ENCODE data around the gene NCOR2.

The NCOR2 gene

GRCh38 chr12:124564232-124564958 lies 3.0 kb downstream of the NCOR2 start:
- DNase-seq (ENCODE audit: low read depth), result no peak
- no peak for TF ChIP-seq CTCF (IDR thresholded peaks at IDR 0.05; ENCODE audit: control insufficient read depth, extremely low read depth, insufficient read depth)
- no peak overlapping the region for H3K4me3 ChIP-seq (ENCODE audit: low read depth, low read length)

DNA sequence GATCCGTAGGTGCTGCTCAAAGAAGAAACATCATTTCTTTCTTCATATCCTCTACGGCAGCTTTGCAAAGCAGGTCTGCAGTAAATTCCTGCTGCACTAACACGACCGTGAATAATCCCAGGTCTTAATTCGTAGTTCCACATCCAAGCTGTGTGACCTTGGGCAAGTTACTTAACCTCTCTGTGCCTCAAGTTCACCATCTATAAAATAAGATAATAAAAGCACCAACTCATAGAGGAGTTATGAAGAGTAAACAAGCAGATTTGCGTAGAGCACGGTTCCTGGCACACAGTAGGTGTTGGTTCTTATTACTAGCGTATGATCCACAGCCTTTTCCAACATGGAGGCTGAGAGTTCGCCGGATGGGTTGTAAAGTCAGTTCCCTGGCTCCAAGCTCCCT lies 3.6 kb downstream of the NCOR2 start:
- no peak overlapping the region for H3K4me3 ChIP-seq (ENCODE audit: low read depth, low read length)
- TF ChIP-seq CTCF (IDR thresholded peaks at IDR 0.05; ENCODE audit: control insufficient read depth, extremely low read depth, insufficient read depth), result no peak
- DNase-seq (ENCODE audit: low read depth), result no peak

GRCh38 chr12:124563401-124563800 lies 4.0 kb downstream of the NCOR2 start:
- no peak overlapping the region for H3K4me3 ChIP-seq (ENCODE audit: low read depth, low read length)
- no peak for TF ChIP-seq CTCF (IDR thresholded peaks at IDR 0.05; ENCODE audit: control insufficient read depth, extremely low read depth, insufficient read depth)
- no peak for DNase-seq (ENCODE audit: low read depth)

GRCh38 chr12:124562796-124563181 lies 4.6 kb downstream of the NCOR2 start:
- TF ChIP-seq CTCF (IDR thresholded peaks at IDR 0.05; ENCODE audit: control insufficient read depth, extremely low read depth, insufficient read depth), result no peak
- no peak overlapping the region for H3K4me3 ChIP-seq (ENCODE audit: low read depth, low read length)
- DNase-seq (ENCODE audit: low read depth), result no peak

GRCh38 chr12:124562018-124562795 lies 5.2 kb downstream of the NCOR2 start:
- no peak overlapping the region for H3K4me3 ChIP-seq (ENCODE audit: low read depth, low read length)
- DNase-seq (ENCODE audit: low read depth), result no peak
- TF ChIP-seq CTCF (IDR thresholded peaks at IDR 0.05; ENCODE audit: control insufficient read depth, extremely low read depth, insufficient read depth), result no peak

DNA sequence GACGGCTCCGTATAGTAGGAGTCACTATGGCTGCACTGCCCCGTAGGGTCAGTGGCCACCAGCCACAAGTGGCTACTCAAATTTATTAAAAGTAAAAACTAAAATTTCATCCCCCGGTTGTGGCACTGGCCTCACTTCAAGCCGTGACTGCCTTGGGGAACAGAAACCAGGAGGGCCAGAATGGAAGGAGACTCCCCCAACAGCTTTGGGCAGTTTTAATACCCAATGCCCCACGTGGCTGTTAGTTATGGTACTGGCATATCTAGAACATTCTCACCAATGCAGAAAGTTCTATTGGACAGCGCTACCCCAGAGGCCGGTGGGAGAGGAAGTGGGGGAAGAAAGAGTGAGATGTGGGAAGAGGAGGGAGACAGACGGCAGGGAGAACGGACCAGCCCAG lies 6.2 kb downstream of the NCOR2 start:
- no peak for TF ChIP-seq CTCF (IDR thresholded peaks at IDR 0.05; ENCODE audit: control insufficient read depth, extremely low read depth, insufficient read depth)
- no peak overlapping the region for H3K4me3 ChIP-seq (ENCODE audit: low read depth, low read length)
- no peak for DNase-seq (ENCODE audit: low read depth)

Data from LNCaP clone FGC (cell line).